GM19397 (cell line): ENCODE results near the gene FOXD2.
A peak's percentile ranks its signal among the peaks of the same experiment; 100 is the strongest.

Experiments used
- ATAC-seq: cut with Tn5 transposase; IDR thresholded peaks from one replicate; pipeline ENCODE4 v1.9.1; 2021; ENCODE audit warnings: mild to moderate bottlenecking, moderate library complexity; ENCODE audit not compliant: unreplicated experiment

Gene FOXD2

GRCh38 chr1:47437447-47438164, at the start of gene FOXD2:
Gene FOXD2 (plus strand): TSS chr1:47438044. CDS start chr1:47438136, 92 bp downstream.
- peak; percentile 86 for ATAC-seq

GRCh38 chr1:47388891-47389238, 49.0 kb upstream of the FOXD2 start:
- ATAC-seq, result no peak

GRCh38 chr1:47389731-47390130, 48.1 kb upstream of the FOXD2 start:
- ATAC-seq, result no peak

- ATAC-seq, result no peak
These were observed 47.0 kb upstream of the FOXD2 start for GRCh38 chr1:47390843-47391242.

GRCh38 chr1:47393141-47393540, 44.7 kb upstream of the FOXD2 start:
- no peak for ATAC-seq

- no peak for ATAC-seq
These were observed 42.4 kb upstream of the FOXD2 start for GRCh38 chr1:47395433-47395832.

GRCh38 chr1:47396671-47397196, 41.1 kb upstream of the FOXD2 start:
- no peak for ATAC-seq

- ATAC-seq, result no peak
These were observed 38.6 kb upstream of the FOXD2 start for GRCh38 chr1:47399138-47399845.

- no peak for ATAC-seq
These were observed 38.0 kb upstream of the FOXD2 start for GRCh38 chr1:47399846-47400155.

- no peak for ATAC-seq
These were observed 36.1 kb upstream of the FOXD2 start for GRCh38 chr1:47401761-47402160.

- ATAC-seq, result no peak
These were observed 35.3 kb upstream of the FOXD2 start for GRCh38 chr1:47402591-47402990.

GRCh38 chr1:47403321-47403910, 34.4 kb upstream of the FOXD2 start:
- no peak for ATAC-seq

GRCh38 chr1:47405697-47406096, 32.1 kb upstream of the FOXD2 start:
- ATAC-seq, result no peak

GRCh38 chr1:47406966-47407365, 30.9 kb upstream of the FOXD2 start:
- no peak for ATAC-seq

GRCh38 chr1:47407481-47407880, 30.4 kb upstream of the FOXD2 start:
- no peak for ATAC-seq

- ATAC-seq, result no peak
These were observed 28.4 kb upstream of the FOXD2 start for GRCh38 chr1:47409311-47410067.

- ATAC-seq, result no peak
These were observed 27.8 kb upstream of the FOXD2 start for GRCh38 chr1:47410068-47410455.

- ATAC-seq, result no peak
These were observed 26.4 kb upstream of the FOXD2 start for GRCh38 chr1:47411436-47411835.

GRCh38 chr1:47412437-47412836, 25.4 kb upstream of the FOXD2 start:
- no peak for ATAC-seq

- no peak for ATAC-seq
These were observed 22.0 kb upstream of the FOXD2 start, which contains the start of gene FOXE3 for GRCh38 chr1:47415728-47416318. Gene FOXE3 (plus strand): TSS chr1:47416285. CDS start chr1:47416316, 31 bp downstream.
